Stomach (tissue), 9 donors: ENCODE results near the gene RDH12. TPM values are rescaled to one million over a fixed set of nuclear protein-coding genes. Genes with fewer than 3 reads are reported as not detected.

ENCODE experiments used
- DNase-seq, 2 donors: peaks; one replicate each; pipeline versions ENCODE4 v3.0.0 to v3.0.0-alpha.2; 2013 to 2019
- H3K27ac ChIP-seq, 5 donors: fragments of 200-600 bp in 4 of 5; sonication (generic) in 4 of 5; one replicate each; pipeline ENCODE4 v1.5.1; 2013 to 2019; ENCODE audit warnings: mild to moderate bottlenecking in 1 of 5, moderate library complexity in 1 of 5
- H3K27me3 ChIP-seq, 3 donors: fragments of 200-600 bp; sonication (generic); one replicate each; pipeline ENCODE4 v1.5.1; 2017 to 2019; ENCODE audit warnings: mixed run types in 1 of 3
- H3K36me3 ChIP-seq, 4 donors: fragments of 200-600 bp; sonication (generic); 1 replicate in 3 of 4; 2 replicates in 1 of 4; pipeline ENCODE4 v1.5.1; 2016 to 2019
- H3K4me1 ChIP-seq, 4 donors: fragments of 200-600 bp; sonication (generic); one replicate each; pipeline ENCODE4 v1.5.1; 2016 to 2019
- H3K4me3 ChIP-seq, 4 donors: fragments of 200-600 bp; sonication (generic) in 3 of 4; one replicate each; pipeline ENCODE4 v1.5.1; 2016 to 2019; ENCODE audit warnings: mild to moderate bottlenecking in 1 of 4
- H3K9me3 ChIP-seq, 4 donors: fragments of 200-600 bp; sonication (generic); one replicate each; pipeline ENCODE4 v1.5.1; 2016 to 2019
- EP300 ChIP-seq: sonication (generic); formaldehyde crosslinking; IDR thresholded peaks from one replicate; pipeline ENCODE4 v1.6.1; 2017; ENCODE audit warnings: antibody characterized with exemption
- POLR2A ChIP-seq, 4 donors: fragments of 450-650 bp; IDR thresholded peaks; one replicate each; pipeline ENCODE4 v1.6.1; 2016; ENCODE audit warnings: antibody characterized with exemption in 4 of 4, control low read depth in 2 of 4, mild to moderate bottlenecking in 1 of 4, moderate library complexity in 1 of 4
- POLR2AphosphoS5 ChIP-seq, 3 donors: sonication (generic); formaldehyde crosslinking; IDR thresholded peaks; one replicate each; pipeline ENCODE4 v1.6.1; 2016; ENCODE audit warnings: antibody characterized with exemption in 3 of 3
- WGBS, 5 donors: extraction: QIAGEN DNeasy Blood & Tissue Kit in 3 of 5; methylation state at CpG; one replicate each; pipeline versions ENCODE4 v1.1.5 to v1.1.7; 2013 to 2018; 5-methylcytosine and 5-hydroxymethylcytosine counted together
- intact Hi-C: fragments of 100-400 bp; cut with DNase I; formaldehyde crosslinking; loops from one replicate; pipeline ENCODE4 v1.15.1; 2023; ENCODE audit warnings: low total_unique reads
- polyA plus RNA-seq, 3 donors: library from polyadenylated mRNA; stranded (reverse); fragments of 200-250 nt; gene quantifications; one replicate each; pipeline ENCODE4 v1.2.3, GENCODE V29; 2013
- total RNA-seq, 5 donors: library from RNA; depleted of rRNA; stranded (reverse); fragments of >200 nt; gene quantifications; one replicate each; pipeline versions ENCODE4 v1.1.0 to v1.2.3, GENCODE V29; 2014 to 2016
- TF ChIP-seq, protein P1 (sequence below), 7 experiments: fragments of 450-650 bp in 4 of 7; fragments of 200-600 bp in 3 of 7; sonication (generic) in 3 of 7; IDR thresholded peaks; one replicate each; pipeline ENCODE4 v1.5.1; 2016 to 2019; ENCODE audit warnings: antibody characterized with exemption in 7 of 7, control low read depth in 2 of 7, mild to moderate bottlenecking in 1 of 7
- donor health status: healthy with polysubstance abuse.
- donor health status: Bipolar disorder and iron deficiency.
- donor health status: healthy.

Gene RDH12
- total and polyA plus RNA-seq, 8 donors: 0.45 to 15.4 (median 5.4) TPM; not detected in 2

GRCh38 chr14:67768219-67768618 lies 66.5 kb downstream of the RDH12 start:
- H3K4me3 ChIP-seq: no peak overlapping the region
- intact Hi-C loops: no loop called here
- peaks cover 48 to 100% (median 98%) of the 10 kb centered on the region in 4 donors for H3K36me3 ChIP-seq
- 44 to 66% (median 54%) methylated on average over 2 of the region's 2 CpGs for WGBS, 5 donors
- no peaks in the 10 kb centered on the region for H3K9me3 ChIP-seq
- DNase-seq: no peak
- TF ChIP-seq EP300: no peak
- TF ChIP-seq, protein P1, sequence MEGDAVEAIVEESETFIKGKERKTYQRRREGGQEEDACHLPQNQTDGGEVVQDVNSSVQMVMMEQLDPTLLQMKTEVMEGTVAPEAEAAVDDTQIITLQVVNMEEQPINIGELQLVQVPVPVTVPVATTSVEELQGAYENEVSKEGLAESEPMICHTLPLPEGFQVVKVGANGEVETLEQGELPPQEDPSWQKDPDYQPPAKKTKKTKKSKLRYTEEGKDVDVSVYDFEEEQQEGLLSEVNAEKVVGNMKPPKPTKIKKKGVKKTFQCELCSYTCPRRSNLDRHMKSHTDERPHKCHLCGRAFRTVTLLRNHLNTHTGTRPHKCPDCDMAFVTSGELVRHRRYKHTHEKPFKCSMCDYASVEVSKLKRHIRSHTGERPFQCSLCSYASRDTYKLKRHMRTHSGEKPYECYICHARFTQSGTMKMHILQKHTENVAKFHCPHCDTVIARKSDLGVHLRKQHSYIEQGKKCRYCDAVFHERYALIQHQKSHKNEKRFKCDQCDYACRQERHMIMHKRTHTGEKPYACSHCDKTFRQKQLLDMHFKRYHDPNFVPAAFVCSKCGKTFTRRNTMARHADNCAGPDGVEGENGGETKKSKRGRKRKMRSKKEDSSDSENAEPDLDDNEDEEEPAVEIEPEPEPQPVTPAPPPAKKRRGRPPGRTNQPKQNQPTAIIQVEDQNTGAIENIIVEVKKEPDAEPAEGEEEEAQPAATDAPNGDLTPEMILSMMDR (IDR thresholded peaks at IDR 0.05): no peak
- peak in 1 of 3 donors; percentile 29 for TF ChIP-seq POLR2AphosphoS5 (IDR thresholded peaks at IDR 0.05)
- H3K27ac ChIP-seq: no peak overlapping the region
- no peaks in the 10 kb centered on the region for H3K27me3 ChIP-seq
- peaks cover 0 to 19% (median 0%) of the 10 kb centered on the region in 4 donors for H3K4me1 ChIP-seq

DNA sequence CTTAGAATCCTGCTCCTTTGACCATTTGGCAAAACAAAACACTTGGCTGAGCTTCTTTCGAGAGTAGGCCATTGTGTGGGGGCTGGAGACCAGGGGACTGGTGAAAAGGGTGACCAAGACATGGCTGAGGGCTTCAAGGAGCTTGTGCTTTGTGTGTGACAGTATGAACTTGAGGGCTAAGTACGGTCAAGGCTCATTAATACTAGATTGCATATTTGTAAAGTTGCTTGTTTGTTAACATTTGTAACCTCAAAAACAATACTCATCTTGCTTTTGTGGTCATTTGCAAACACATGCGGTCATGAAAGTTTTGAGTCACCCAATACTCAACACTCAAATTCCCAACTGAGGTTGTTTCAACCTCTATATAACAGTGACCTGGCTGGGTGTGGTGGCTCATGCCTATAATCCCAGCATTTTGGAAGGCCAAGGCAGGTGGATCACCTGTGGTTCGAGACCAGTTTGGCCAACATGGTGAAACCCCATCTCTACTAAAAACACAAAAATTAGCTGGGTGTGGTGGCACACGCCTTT lies 72.2 kb downstream of the RDH12 start:
- Histone ChIP-seq H3K4me1 (no peaks in the 10 kb centered on the region), H3K27me3 (no peaks in the 10 kb centered on the region), H3K27ac (no peak overlapping the region), H3K9me3 (no peaks in the 10 kb centered on the region), H3K4me3 (no peak overlapping the region), H3K36me3 (peaks cover 82 to 100% (median 99%) of the 10 kb centered on the region in 4 donors)
- intact Hi-C loops: no loop called here
- DNase-seq: no peak
- TF ChIP-seq, protein P1 (IDR thresholded peaks at IDR 0.05): no peak
- TF ChIP-seq EP300: no peak
- TF ChIP-seq POLR2A (IDR thresholded peaks at IDR 0.05): no peak
- no peak for TF ChIP-seq POLR2AphosphoS5 (IDR thresholded peaks at IDR 0.05)
- WGBS, 5 donors: 92 to 98% (median 94%) methylated on average over 5 of the region's 5 CpGs

DNA sequence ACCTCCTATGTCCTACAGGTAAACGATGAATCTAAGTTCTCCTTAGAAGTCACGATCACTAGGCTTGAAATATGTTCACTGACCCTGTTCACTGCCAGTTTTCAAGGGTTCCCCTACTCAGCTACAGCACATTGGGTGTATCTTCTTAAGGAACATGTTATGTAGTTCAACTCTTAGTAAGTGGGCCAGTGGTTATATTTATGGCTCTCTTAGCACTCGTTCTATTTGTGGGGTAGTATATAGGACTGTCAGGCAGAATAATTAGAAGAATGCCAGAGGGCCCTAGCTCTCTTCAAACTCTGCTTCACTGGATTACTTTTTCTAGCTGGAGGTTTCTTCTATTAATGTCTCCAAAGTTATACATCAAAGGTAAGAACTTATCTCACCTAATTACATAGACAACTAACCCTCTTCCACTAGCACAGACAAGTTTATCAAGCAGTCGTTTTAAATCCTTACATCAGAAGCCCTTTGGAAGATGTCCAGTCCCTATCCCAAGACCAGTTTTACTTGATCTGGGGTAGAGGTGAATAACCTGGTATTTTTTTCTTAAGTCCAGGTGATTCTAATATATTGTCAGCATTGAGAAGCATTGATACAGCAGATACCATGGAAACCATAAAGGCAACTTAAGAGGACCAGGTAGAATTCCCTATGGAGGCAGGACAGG lies 75.1 kb downstream of the RDH12 start:
- DNase-seq: no peak
- Histone ChIP-seq H3K27ac (no peak overlapping the region), H3K4me3 (no peak overlapping the region), H3K4me1 (no peaks in the 10 kb centered on the region), H3K36me3 (peaks cover 87 to 100% (median 100%) of the 10 kb centered on the region in 4 donors), H3K27me3 (no peaks in the 10 kb centered on the region), H3K9me3 (no peaks in the 10 kb centered on the region)
- TF ChIP-seq POLR2A (IDR thresholded peaks at IDR 0.05) (no peak), EP300 (no peak)
- intact Hi-C loops: no loop called here
- WGBS, 5 donors: 57 to 83% (median 76%) methylated on average over 4 of the region's 4 CpGs

DNA sequence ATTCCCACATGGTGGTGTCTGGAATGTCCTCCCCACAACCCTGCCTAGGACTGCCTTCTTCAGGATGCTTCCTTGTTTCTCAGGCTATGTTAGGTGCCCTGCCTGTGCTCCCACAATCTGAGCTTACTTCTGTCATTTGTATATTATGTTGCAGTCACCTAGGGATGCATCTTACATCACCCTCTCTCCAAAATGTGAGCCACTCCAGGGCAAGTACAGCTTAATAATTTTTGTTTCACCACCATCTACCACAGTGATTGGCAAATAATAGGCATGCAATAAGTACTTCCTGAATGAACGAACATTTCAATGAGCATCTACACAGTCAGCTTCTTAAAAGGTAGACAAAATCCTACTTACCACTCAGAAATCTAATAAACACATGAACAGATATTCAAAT lies 77.1 kb downstream of the RDH12 start:
- WGBS, 5 donors: 88 to 96% (median 94%) methylated on average over 1 of the region's 1 CpG
- no peaks in the 10 kb centered on the region for H3K9me3 ChIP-seq
- H3K27me3 ChIP-seq: no peaks in the 10 kb centered on the region
- H3K4me3 ChIP-seq: no peak overlapping the region
- H3K4me1 ChIP-seq: no peaks in the 10 kb centered on the region
- no peak for DNase-seq
- intact Hi-C loops: no loop called here
- H3K36me3 ChIP-seq: peaks cover 90 to 100% (median 100%) of the 10 kb centered on the region in 4 donors
- TF ChIP-seq POLR2AphosphoS5 (IDR thresholded peaks at IDR 0.05) (no peak), POLR2A (IDR thresholded peaks at IDR 0.05) (no peak), EP300 (no peak)
- TF ChIP-seq, protein P1 (IDR thresholded peaks at IDR 0.05): no peak
- no peak overlapping the region for H3K27ac ChIP-seq

- Histone ChIP-seq H3K27me3 (no peaks in the 10 kb centered on the region), H3K4me1 (no peaks in the 10 kb centered on the region), H3K27ac (no peak overlapping the region), H3K36me3 (peaks cover 82 to 100% (median 100%) of the 10 kb centered on the region in 4 donors), H3K9me3 (no peaks in the 10 kb centered on the region), H3K4me3 (no peak overlapping the region)
- DNase-seq: no peak
- WGBS, 5 donors: 28 to 88% (median 54%) methylated on average over 3 of the region's 3 CpGs
- intact Hi-C loops: no loop called here
- TF ChIP-seq, protein P1 (IDR thresholded peaks at IDR 0.05): no peak
- TF ChIP-seq POLR2A (IDR thresholded peaks at IDR 0.05) (no peak), POLR2AphosphoS5 (IDR thresholded peaks at IDR 0.05) (no peak), EP300 (no peak)
Measured at GRCh38 chr14:67782090-67782489, 80.4 kb downstream of the RDH12 start.
